Measurements from ENCODE around the gene KRTAP5-5. TPM values are rescaled to one million over a fixed set of nuclear protein-coding genes. Genes with fewer than 3 reads are reported as not detected.

Gene KRTAP5-5
- total and polyA plus RNA-seq, 2 of the 8 experiments (the other 6 are each of a cell fraction or from before 2014, with no cell fraction given) = 0.09 TPM; not detected in 1

- no peak overlapping the region for H3K4ac ChIP-seq (replicated peaks; ENCODE audit: insufficient read length, low read depth, low read length)
- no peak overlapping the region for H2BK5ac ChIP-seq (ENCODE audit: low read depth, low read length)
- H3K23me2 ChIP-seq (ENCODE audit: low read depth, low read length) = no peaks in the 10 kb centered on the region
- H3K18ac ChIP-seq (ENCODE audit: extremely low read depth, low read length) = no peak overlapping the region
- no peaks in the 10 kb centered on the region for H4K20me1 ChIP-seq (replicated peaks in 1 of 2; ENCODE audit: control insufficient read depth in 1 of 2, insufficient read depth in 2 of 2, low read length in 2 of 2)
- no peak overlapping the region for H4K8ac ChIP-seq (ENCODE audit: extremely low read depth, insufficient read depth, low read length)
- no peak overlapping the region for H4K5ac ChIP-seq (ENCODE audit: insufficient read length, low read depth, low read length)
- no peak for FAIRE-seq
- peaks cover 0 to 9% (median 6%) of the 10 kb centered on the region in 4 experiments; a peak in 4 of 7 replicates for H3K27me3 ChIP-seq (replicated peaks in 1 of 4; ENCODE audit: control insufficient read depth in 3 of 4, extremely low read depth in 1 of 4, insufficient read depth in 3 of 4, low read length in 3 of 4)
- no peak overlapping the region for H3K27ac ChIP-seq (ENCODE audit: low read depth, low read length)
- POLR2A ChIA-PET (ENCODE audit: partially characterized antibody) = no interaction called here
- H3K9ac ChIP-seq (replicated peaks in 1 of 4; ENCODE audit: extremely low read depth in 1 of 4, low read depth in 3 of 4, low read length in 3 of 4) = no peak overlapping the region
- H3K79me2 ChIP-seq (ENCODE audit: control insufficient read depth in 1 of 2, insufficient read depth in 2 of 2, low read length in 2 of 2) = no peaks in the 10 kb centered on the region
- H3K4me3 ChIP-seq (ENCODE audit: extremely low read depth in 1 of 4, insufficient read depth in 2 of 4, low read depth in 3 of 4, low read length in 4 of 4) = no peak overlapping the region
- no peaks in the 10 kb centered on the region for H3K9me3 ChIP-seq (ENCODE audit: insufficient read depth in 2 of 2, low read depth in 1 of 2, low read length in 1 of 2)
- H4K91ac ChIP-seq (replicated peaks; ENCODE audit: insufficient read length, low read length) = no peak overlapping the region
- no peak overlapping the region for H3K56ac ChIP-seq (replicated peaks; ENCODE audit: insufficient read length, low read depth, low read length)
- no peak overlapping the region for H3K4me2 ChIP-seq (ENCODE audit: insufficient read depth in 1 of 2, low read depth in 2 of 2, low read length in 2 of 2)
- no peak overlapping the region for H2BK120ac ChIP-seq (replicated peaks; ENCODE audit: low read depth, low read length)
- no peak for DNase-seq (ENCODE audit: low read depth in 1 of 2, low spot score in 2 of 2)
- H3K4me1 ChIP-seq (replicated peaks in 1 of 4; ENCODE audit: control insufficient read depth in 3 of 4, insufficient read depth in 4 of 4, low read length in 3 of 4) = peaks cover 0 to 6% (median 2%) of the 10 kb centered on the region in 4 experiments; a peak in 3 of 7 replicates
- H2BK15ac ChIP-seq (ENCODE audit: low read length) = peak overlapping the region; percentile 61; the same call in 1 of the 2 replicates
- H3K79me1 ChIP-seq (ENCODE audit: low read depth, low read length) = no peaks in the 10 kb centered on the region
- 0 out of 2 replicates have a peak overlapping the region, but pooled peaks have one; percentile 43 for H2BK12ac ChIP-seq (ENCODE audit: low read depth, low read length)
- no peak overlapping the region for H2AFZ ChIP-seq (ENCODE audit: low read length)
- 73% methylated on average over 5 of the region's 5 CpGs; no CpG with 5 or more reads in 1 of the 2 experiments for WGBS, 2 experiments (ENCODE audit: extremely low coverage in 1 of 2, insufficient coverage in 1 of 2, insufficient read length in 1 of 2, insufficient replicate concordance in 2 of 2, low coverage in 1 of 2, low lambda C conversion rate in 2 of 2, missing lambda C conversion rate in 1 of 2)
- no peak overlapping the region for H2AK5ac ChIP-seq (ENCODE audit: low read depth, low read length)
- H2BK20ac ChIP-seq (ENCODE audit: low read length) = no peak overlapping the region
- no peak overlapping the region for H3K23ac ChIP-seq (ENCODE audit: insufficient read length)
- H3K14ac ChIP-seq (ENCODE audit: insufficient read length) = no peak overlapping the region
- H3K36me3 ChIP-seq (ENCODE audit: control insufficient read depth in 2 of 4, insufficient read depth in 4 of 4, low read length in 3 of 4) = no peaks in the 10 kb centered on the region
- CTCF ChIA-PET (ENCODE audit: partially characterized antibody) = interaction anchor here (0.7 to 10.1 kb wide), 13 partner anchors 12 to 625 kb away, joined by 3 to 166 read pairs (median 4); partner anchors contain the start of gene SYT8
- TF ChIP-seq CEBPB (IDR thresholded peaks at IDR 0.05; ENCODE audit: low read depth, low read length) (no peak), ATF2 (IDR thresholded peaks at IDR 0.05; ENCODE audit: low read length) (no peak), POLR2AphosphoS5 (IDR thresholded peaks at IDR 0.05; ENCODE audit: low read depth, low read length) (no peak), CBX8 (IDR thresholded peaks at IDR 0.05; ENCODE audit: borderline replicate concordance, low read depth, low read length) (no peak), POLR2A (IDR thresholded peaks at IDR 0.05; ENCODE audit: control extremely low read depth in 1 of 2, low read depth in 2 of 2, low read length in 2 of 2) (no peak), EP300 (IDR thresholded peaks at IDR 0.05; ENCODE audit: borderline replicate concordance in 1 of 2, low read depth in 2 of 2, low read length in 2 of 2) (no peak), KDM1A (IDR thresholded peaks at IDR 0.05; ENCODE audit: borderline replicate concordance, low read length) (no peak), ZNF274 (IDR thresholded peaks at IDR 0.05; ENCODE audit: borderline replicate concordance, extremely low read depth, low read length) (no peak), CTCF (IDR thresholded peaks at IDR 0.05; ENCODE audit: control extremely low read depth in 1 of 3, insufficient read depth in 1 of 3, low read depth in 1 of 3, low read length in 3 of 3) (no peak), TCF12 (IDR thresholded peaks at IDR 0.05; ENCODE audit: low read depth, low read length) (no peak)
These were observed 21.3 kb downstream of the KRTAP5-5 start for GRCh38 chr11:1650918-1651262.
